Measurements from ENCODE around the gene PIKFYVE. TPM values are rescaled to one million over a fixed set of nuclear protein-coding genes. Genes with fewer than 3 reads are reported as not detected.

PIKFYVE gene
- total RNA-seq, 1 experiment from 2014 or later: 32.1 TPM

- Histone ChIP-seq H3K4me1 (ENCODE audit: insufficient read depth, low read length, poor library complexity, severe bottlenecking) (no peaks in the 10 kb centered on the region), H3K4me3 (ENCODE audit: low read depth, low read length, poor library complexity, severe bottlenecking) (no peak overlapping the region), H3K36me3 (ENCODE audit: insufficient read depth, low read length, poor library complexity, severe bottlenecking) (no peaks in the 10 kb centered on the region), H3K27me3 (replicated peaks; ENCODE audit: insufficient read depth, low read depth, low read length, poor library complexity) (no peaks in the 10 kb centered on the region), H3K9me3 (ENCODE audit: low read depth, low read length, poor library complexity, severe bottlenecking) (no peaks in the 10 kb centered on the region), H3K27ac (ENCODE audit: low read depth, low read length, poor library complexity, severe bottlenecking) (no peak overlapping the region)
- DNase-seq (ENCODE audit: low spot score): no peak
- no peak for TF ChIP-seq CTCF (conservative IDR thresholded peaks at IDR 0.05; ENCODE audit: low read depth, low read length)
- CTCF ChIA-PET: no interaction called here
- BruUV-seq (replicated peaks): no TSS peak
- POLR2A ChIA-PET (ENCODE audit: low non-redundant PET): no interaction called here
- intact Hi-C loops (cut with micrococcal nuclease; ENCODE audit: unreplicated experiment): no loop called here
Observed at GRCh38 chr2:208224802-208225201, 41.3 kb upstream of the PIKFYVE start.

- Histone ChIP-seq H3K27me3 (replicated peaks; ENCODE audit: insufficient read depth, low read depth, low read length, poor library complexity) (no peaks in the 10 kb centered on the region), H3K4me3 (ENCODE audit: low read depth, low read length, poor library complexity, severe bottlenecking) (no peak overlapping the region), H3K27ac (ENCODE audit: low read depth, low read length, poor library complexity, severe bottlenecking) (no peak overlapping the region), H3K36me3 (ENCODE audit: insufficient read depth, low read length, poor library complexity, severe bottlenecking) (no peaks in the 10 kb centered on the region), H3K4me1 (ENCODE audit: insufficient read depth, low read length, poor library complexity, severe bottlenecking) (no peaks in the 10 kb centered on the region), H3K9me3 (ENCODE audit: low read depth, low read length, poor library complexity, severe bottlenecking) (no peaks in the 10 kb centered on the region)
- ChIA-PET CTCF (no interaction called here), POLR2A (ENCODE audit: low non-redundant PET) (no interaction called here)
- TF ChIP-seq EZH2 (IDR thresholded peaks at IDR 0.05; ENCODE audit: borderline replicate concordance, low read depth, low read length, poor library complexity, severe bottlenecking) (no peak), CTCF (conservative IDR thresholded peaks at IDR 0.05; ENCODE audit: low read depth, low read length) (no peak)
- no peak for DNase-seq (ENCODE audit: low spot score)
- intact Hi-C loops (cut with micrococcal nuclease; ENCODE audit: unreplicated experiment): no loop called here
- no TSS peak for BruUV-seq (replicated peaks)
Observed at GRCh38 chr2:208227581-208228232, 38.3 kb upstream of the PIKFYVE start.

GRCh38 chr2:208228476-208228875 lies 37.6 kb upstream of the PIKFYVE start:
- TF ChIP-seq EZH2 (IDR thresholded peaks at IDR 0.05; ENCODE audit: borderline replicate concordance, low read depth, low read length, poor library complexity, severe bottlenecking) (no peak), CTCF (conservative IDR thresholded peaks at IDR 0.05; ENCODE audit: low read depth, low read length) (no peak)
- Histone ChIP-seq H3K27me3 (replicated peaks; ENCODE audit: insufficient read depth, low read depth, low read length, poor library complexity) (no peaks in the 10 kb centered on the region), H3K4me3 (ENCODE audit: low read depth, low read length, poor library complexity, severe bottlenecking) (no peak overlapping the region), H3K9me3 (ENCODE audit: low read depth, low read length, poor library complexity, severe bottlenecking) (no peaks in the 10 kb centered on the region), H3K36me3 (ENCODE audit: insufficient read depth, low read length, poor library complexity, severe bottlenecking) (no peaks in the 10 kb centered on the region), H3K4me1 (ENCODE audit: insufficient read depth, low read length, poor library complexity, severe bottlenecking) (no peaks in the 10 kb centered on the region), H3K27ac (ENCODE audit: low read depth, low read length, poor library complexity, severe bottlenecking) (no peak overlapping the region)
- DNase-seq (ENCODE audit: low spot score): no peak
- ChIA-PET POLR2A (ENCODE audit: low non-redundant PET) (no interaction called here), CTCF (no interaction called here)
- no TSS peak for BruUV-seq (replicated peaks)
- intact Hi-C loops (cut with micrococcal nuclease; ENCODE audit: unreplicated experiment): no loop called here

Measured in A673 (cell line).